HepG2 (cell line): ENCODE results near the gene PA2G4. TPM values are rescaled to one million over a fixed set of nuclear protein-coding genes. Genes with fewer than 3 reads are reported as not detected.

Experiments used
- ATAC-seq: fragments of 200-7000 bp; cut with Tn5 transposase; 3 replicates; pipeline ENCODE4 v1.9.1; 2020; ENCODE audit warnings: mild to moderate bottlenecking, moderate library complexity
- BruUV-seq: library from RNA; stranded (reverse); fragments of 400-500 nt; replicated peaks from 2 replicates; lab custom pipeline; 2021; lab: Mats Ljungman, UMichigan
- CTCF ChIA-PET: fragments of 300-600 bp; formaldehyde crosslinking; extraction: SDS; loops from one replicate; lab custom pipeline; 2021; ENCODE audit warnings: low total read pairs, inconsistent platforms, low intra/inter-chr PET ratio; lab: Yijun Ruan, JAX
- POLR2A ChIA-PET: fragments of 350-600 bp; sonication (Branson Sonifier 250); formaldehyde crosslinking; loops from one replicate; lab custom pipeline; 2020; ENCODE audit warnings: antibody characterized with exemption, inconsistent platforms; lab: Yijun Ruan, JAX
- DNase-seq: peaks from one replicate; pipeline ENCODE4 v3.0.0-alpha.2; 2015; ENCODE audit warnings: low spot score
- FAIRE-seq: peaks from 3 replicates; lab custom pipeline; 2011; peaks lifted over from hg19 to GRCh38; lab: Jason Lieb, UNC
- H2AFZ ChIP-seq: one replicate; pipeline ENCODE4 v1.6.1; 2011; ENCODE audit warnings: low read length, inconsistent platforms
- H3K27ac ChIP-seq: fragments of 300-600 bp; 3 replicates; pipeline ENCODE4 v1.8.0; 2011; ENCODE audit warnings: mixed run types, mild to moderate bottlenecking, mixed read lengths, low read length, inconsistent platforms; ENCODE audit not compliant: insufficient read depth; ENCODE audit errors: extremely low read length
- H3K27me3 ChIP-seq, 2 experiments: fragments of 200-600 bp in 1 of 2; 2 replicates in 1 of 2; 3 replicates in 1 of 2; pipeline versions ENCODE4 v1.6.0 to v1.8.0; 2011; ENCODE audit warnings: low read length in 2 of 2, mild to moderate bottlenecking in 2 of 2, moderate library complexity in 2 of 2, inconsistent platforms in 1 of 2; ENCODE audit not compliant: insufficient read depth in 2 of 2, control insufficient read depth in 1 of 2
- H3K36me3 ChIP-seq, 2 experiments: fragments of 200-600 bp in 1 of 2; replicated peaks in 1 of 2; 2 replicates in 1 of 2; 3 replicates in 1 of 2; pipeline versions ENCODE4 v1.5.1 to v1.8.0; 2011; ENCODE audit warnings: low read length in 2 of 2, inconsistent platforms in 1 of 2; ENCODE audit not compliant: insufficient read depth in 2 of 2, control insufficient read depth in 1 of 2
- H3K4me1 ChIP-seq: 2 replicates; pipeline ENCODE4 v1.5.1; 2012; ENCODE audit warnings: low read length, inconsistent platforms; ENCODE audit not compliant: insufficient read depth
- H3K4me2 ChIP-seq: 2 replicates; pipeline ENCODE4 v1.6.0; 2011; ENCODE audit warnings: low read depth, low read length, inconsistent platforms
- H3K4me3 ChIP-seq, 3 experiments: fragments of 200-600 bp in 1 of 3; sonication (generic), shearing (Covaris generic) in 1 of 3; replicated peaks in 1 of 3; 2 replicates each; pipeline ENCODE4 v1.5.1; 2011 to 2016; ENCODE audit warnings: low read length in 3 of 3, inconsistent platforms in 2 of 3, low read depth in 2 of 3, mild to moderate bottlenecking in 2 of 3, control low read depth in 1 of 3, mixed read lengths in 1 of 3; ENCODE audit not compliant: insufficient read depth in 1 of 3
- H3K79me2 ChIP-seq: one replicate; pipeline ENCODE4 v1.6.1; 2011; ENCODE audit warnings: low read length, inconsistent platforms; ENCODE audit not compliant: insufficient read depth
- H3K9ac ChIP-seq: 2 replicates; pipeline ENCODE4 v1.6.0; 2011; ENCODE audit warnings: mild to moderate bottlenecking, low read depth, low read length, inconsistent platforms; ENCODE audit not compliant: insufficient read depth
- H3K9me3 ChIP-seq: 2 replicates; pipeline ENCODE4 v1.5.1; 2012; ENCODE audit warnings: mild to moderate bottlenecking, low read length
- H4K20me1 ChIP-seq: 2 replicates; pipeline ENCODE4 v1.6.0; 2011; ENCODE audit warnings: inconsistent platforms, mild to moderate bottlenecking, low read length, moderate library complexity; ENCODE audit not compliant: insufficient read depth
- BHLHE40 ChIP-seq: IDR thresholded peaks from 2 replicates; pipeline ENCODE4 v1.6.1; 2011; ENCODE audit warnings: low read length, improper control_type of control experiment
- CEBPG ChIP-seq: IDR thresholded peaks from 2 replicates; pipeline ENCODE4 v1.6.1; 2016
- FLYWCH1 ChIP-seq: sonication (generic); formaldehyde crosslinking; IDR thresholded peaks from 2 replicates; pipeline ENCODE4 v1.8.1; 2023; ENCODE audit warnings: mild to moderate bottlenecking, missing genetic modification reagents
- GATAD2A ChIP-seq: IDR thresholded peaks from 2 replicates; pipeline ENCODE4 v1.6.1; 2016
- KLF11 ChIP-seq: IDR thresholded peaks from 2 replicates; pipeline ENCODE4 v1.6.1; 2016; ENCODE audit warnings: missing compliant biosample characterization
- MED8 ChIP-seq: sonication (generic); formaldehyde crosslinking; IDR thresholded peaks from 2 replicates; pipeline ENCODE4 v1.8.1; 2023; ENCODE audit warnings: mild to moderate bottlenecking, missing genetic modification reagents; ENCODE audit not compliant: insufficient replicate concordance
- NFIC ChIP-seq: IDR thresholded peaks from 2 replicates; pipeline ENCODE4 v1.6.1; 2012; ENCODE audit warnings: mild to moderate bottlenecking, low read length, inconsistent platforms
- NFKB2 ChIP-seq: sonication (generic); formaldehyde crosslinking; IDR thresholded peaks from 2 replicates; pipeline ENCODE4 v1.4.0; 2020; ENCODE audit warnings: missing genetic modification reagents, borderline replicate concordance
- NR2F2 ChIP-seq: IDR thresholded peaks from 2 replicates; pipeline ENCODE4 v1.6.1; 2012; ENCODE audit warnings: low read depth, inconsistent platforms, borderline replicate concordance
- RARA ChIP-seq: IDR thresholded peaks from 2 replicates; pipeline ENCODE4 v1.6.1; 2016; ENCODE audit warnings: missing genetic modification reagents, missing compliant biosample characterization
- SIN3B ChIP-seq: fragments of 150-350 bp; IDR thresholded peaks from 2 replicates; pipeline ENCODE4 v1.6.1; 2014; ENCODE audit warnings: low read length
- SOX13 ChIP-seq, 3 experiments: fragments of 450-650 bp in 1 of 3; sonication (generic) in 1 of 3; formaldehyde crosslinking in 1 of 3; IDR thresholded peaks in 2 of 3; conservative IDR thresholded peaks in 1 of 3; 2 replicates each; pipeline versions ENCODE4 v1.5.0 to v1.6.1; 2016 to 2020; ENCODE audit warnings: antibody characterized with exemption in 1 of 3, mild to moderate bottlenecking in 1 of 3, missing compliant biosample characterization in 1 of 3, missing genetic modification reagents in 1 of 3, moderate library complexity in 1 of 3
- SOX6 ChIP-seq, 2 experiments: fragments of 450-650 bp in 1 of 2; sonication (generic) in 1 of 2; formaldehyde crosslinking in 1 of 2; IDR thresholded peaks; 2 replicates each; pipeline versions ENCODE4 v1.4.0 to v1.6.1; 2017 to 2020; ENCODE audit warnings: antibody characterized with exemption in 1 of 2, mild to moderate bottlenecking in 1 of 2, missing genetic modification reagents in 1 of 2
- XBP1 ChIP-seq: sonication (generic); formaldehyde crosslinking; IDR thresholded peaks from 2 replicates; pipeline ENCODE4 v1.5.0; 2020; ENCODE audit warnings: missing genetic modification reagents
- ZFP36 ChIP-seq: fragments of 150-350 bp; IDR thresholded peaks from 2 replicates; pipeline ENCODE4 v1.6.1; 2018; ENCODE audit warnings: borderline replicate concordance, low read length, low read depth; ENCODE audit not compliant: partially characterized antibody
- ZNF703 ChIP-seq: sonication (generic); formaldehyde crosslinking; IDR thresholded peaks from 2 replicates; pipeline ENCODE4 v1.5.1; 2020; ENCODE audit warnings: missing genetic modification reagents, mild to moderate bottlenecking, moderate library complexity, borderline replicate concordance
- WGBS: methylation state at CpG from one replicate; pipeline ENCODE4 v1.1.6; 2017; ENCODE audit warnings: low lambda C conversion rate; 5-methylcytosine and 5-hydroxymethylcytosine counted together
- in situ Hi-C: cut with HindIII; loops from 2 replicates; pipeline ENCODE4 v1.10.0; 2017; ENCODE audit warnings: low pct_unique_long_range_greater_than_20kb; ENCODE audit not compliant: extremely low pct_ligation_motif_present
- intact Hi-C: fragments of 100-400 bp; cut with micrococcal nuclease; formaldehyde crosslinking; loops from one replicate; pipeline ENCODE4 v1.10.0; 2022; ENCODE audit not compliant: unreplicated experiment
- polyA plus RNA-seq, 8 experiments: library from polyadenylated mRNA; depleted of rRNA in 3 of 8; stranded (reverse) in 7 of 8; unstranded in 1 of 8; fragments of >200 nt; fragmentation: Illumina TruSeq in 4 of 8; extraction: Trizol in 4 of 8; gene quantifications; 2 replicates each; pipeline versions ENCODE4 v1.2.1 to v1.2.3, GENCODE V29; 2011 to 2016; ENCODE audit warnings: low read depth in 4 of 8, missing spikeins in 1 of 8, mixed read lengths in 1 of 8; ENCODE audit not compliant: insufficient read depth in 1 of 8
- total RNA-seq, 5 experiments: library from RNA; depleted of rRNA; stranded (reverse); fragments of >200 nt; fragmentation: Illumina TruSeq; extraction: Trizol; gene quantifications; 2 replicates each; pipeline ENCODE4 v1.2.3, GENCODE V29; 2016; ENCODE audit warnings: low read depth in 1 of 5
- TF ChIP-seq, protein P1 (sequence below): sonication (generic); formaldehyde crosslinking; IDR thresholded peaks from 2 replicates; pipeline ENCODE4 v1.8.0; 2023; ENCODE audit warnings: mild to moderate bottlenecking, missing genetic modification reagents
- TF ChIP-seq, protein P2 (sequence below): sonication (generic); formaldehyde crosslinking; IDR thresholded peaks from 2 replicates; pipeline ENCODE4 v1.4.0; 2020; ENCODE audit warnings: missing genetic modification reagents, mild to moderate bottlenecking, borderline replicate concordance
- TF ChIP-seq, protein P3 (sequence below), 2 experiments: sonication (generic) in 1 of 2; formaldehyde crosslinking in 1 of 2; IDR thresholded peaks; 2 replicates each; pipeline versions ENCODE4 v1.4.0 to v1.6.1; 2016 to 2020; ENCODE audit warnings: borderline replicate concordance in 1 of 2, low read depth in 1 of 2, mild to moderate bottlenecking in 1 of 2, missing genetic modification reagents in 1 of 2

The PA2G4 gene
- total and polyA plus RNA-seq, 2 of the 13 experiments (the other 11 are each of a cell fraction or from before 2014, with no cell fraction given), result 147 to 240 TPM

DNA sequence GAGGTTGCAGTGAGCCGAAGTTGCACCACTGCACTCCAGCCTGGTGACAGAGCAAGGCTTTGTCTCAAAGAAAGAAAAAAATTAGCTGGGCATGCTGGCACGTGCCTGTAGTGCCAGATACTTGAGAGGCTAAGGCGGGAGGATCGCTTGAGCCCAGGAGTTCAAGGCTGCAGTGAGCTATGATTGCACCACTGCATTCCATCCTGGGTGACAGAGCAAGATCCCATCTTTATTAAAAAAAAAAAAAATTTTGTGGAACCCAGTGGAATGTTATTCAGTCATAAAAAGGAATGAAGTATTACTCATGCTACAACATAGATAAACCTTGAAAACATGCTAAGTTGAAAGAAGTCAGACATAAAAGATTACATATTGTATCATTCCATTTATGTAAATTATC is 32.7 kb upstream of the PA2G4 start:
- in situ Hi-C loops (no loop called here), intact Hi-C loops (no loop called here)
- Histone ChIP-seq H3K4me3 (no peak overlapping the region), H3K4me2 (no peak overlapping the region), H3K36me3 (no peaks in the 10 kb centered on the region), H3K9me3 (no peaks in the 10 kb centered on the region), H3K79me2 (no peaks in the 10 kb centered on the region), H3K4me1 (peaks cover 39% of the 10 kb centered on the region), H3K27me3 (no peaks in the 10 kb centered on the region; a peak in 1 of 5 replicates), H3K27ac (no peak overlapping the region), H3K9ac (no peak overlapping the region), H2AFZ (no peak overlapping the region), H4K20me1 (no peaks in the 10 kb centered on the region)
- peak; percentile 56 for DNase-seq
- no peak; the same call in 1 of the 3 replicates for ATAC-seq
- CTCF ChIA-PET, result no interaction called here
- POLR2A ChIA-PET, result interaction anchor here (1.0 to 2.5 kb wide), 3 partner anchors 10 to 98 kb away, joined by 3 to 14 read pairs (median 4); partner anchors contain the start of genes RAB5B and SUOX
- WGBS, result 6% methylated on average over 4 of the region's 4 CpGs
- BruUV-seq, result no TSS peak
- no peak for FAIRE-seq
- 0 out of 2 replicates have a peak, but pooled peaks have one; percentile 12 for TF ChIP-seq GATAD2A
- TF ChIP-seq BHLHE40, result peak; percentile 81
- no peak for TF ChIP-seq ZFP36
- 0 out of 2 replicates have a peak, but pooled peaks have one; percentile 14 for TF ChIP-seq CEBPG (CRISPR knock-in tag)
- no peak for TF ChIP-seq ZNF703 (CRISPR knock-in tag)
- TF ChIP-seq NR2F2, result no peak
- TF ChIP-seq FLYWCH1 (CRISPR knock-in tag), result no peak
- no peak for TF ChIP-seq SOX6 (IDR thresholded peaks at IDR 0.05)
- TF ChIP-seq SOX6 (CRISPR knock-in tag; IDR thresholded peaks at IDR 0.05), result peak; percentile 40; the same call in 1 of the 2 replicates
- no peak for TF ChIP-seq KLF11
- TF ChIP-seq, protein P1, sequence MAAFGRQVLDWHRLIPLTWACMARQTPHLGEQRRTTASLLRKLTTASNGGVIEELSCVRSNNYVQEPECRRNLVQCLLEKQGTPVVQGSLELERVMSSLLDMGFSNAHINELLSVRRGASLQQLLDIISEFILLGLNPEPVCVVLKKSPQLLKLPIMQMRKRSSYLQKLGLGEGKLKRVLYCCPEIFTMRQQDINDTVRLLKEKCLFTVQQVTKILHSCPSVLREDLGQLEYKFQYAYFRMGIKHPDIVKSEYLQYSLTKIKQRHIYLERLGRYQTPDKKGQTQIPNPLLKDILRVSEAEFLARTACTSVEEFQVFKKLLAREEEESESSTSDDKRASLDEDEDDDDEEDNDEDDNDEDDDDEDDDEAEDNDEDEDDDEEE (CRISPR knock-in tag), result no peak
- no peak for TF ChIP-seq XBP1 (CRISPR knock-in tag)
- TF ChIP-seq MED8 (CRISPR knock-in tag), result no peak
- TF ChIP-seq RARA (CRISPR knock-in tag), result peak; percentile 39; the same call in 1 of the 2 replicates
- TF ChIP-seq SIN3B, result no peak
- TF ChIP-seq NFKB2, result no peak
- TF ChIP-seq, protein P2, sequence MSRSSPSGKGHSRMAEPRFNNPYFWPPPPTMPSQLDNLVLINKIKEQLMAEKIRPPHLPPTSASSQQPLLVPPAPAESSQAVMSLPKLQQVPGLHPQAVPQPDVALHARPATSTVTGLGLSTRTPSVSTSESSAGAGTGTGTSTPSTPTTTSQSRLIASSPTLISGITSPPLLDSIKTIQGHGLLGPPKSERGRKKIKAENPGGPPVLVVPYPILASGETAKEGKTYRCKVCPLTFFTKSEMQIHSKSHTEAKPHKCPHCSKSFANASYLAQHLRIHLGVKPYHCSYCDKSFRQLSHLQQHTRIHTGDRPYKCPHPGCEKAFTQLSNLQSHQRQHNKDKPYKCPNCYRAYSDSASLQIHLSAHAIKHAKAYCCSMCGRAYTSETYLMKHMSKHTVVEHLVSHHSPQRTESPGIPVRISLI (CRISPR knock-in tag), result peak; percentile 59; the same call in 1 of the 2 replicates
- TF ChIP-seq, protein P3, sequence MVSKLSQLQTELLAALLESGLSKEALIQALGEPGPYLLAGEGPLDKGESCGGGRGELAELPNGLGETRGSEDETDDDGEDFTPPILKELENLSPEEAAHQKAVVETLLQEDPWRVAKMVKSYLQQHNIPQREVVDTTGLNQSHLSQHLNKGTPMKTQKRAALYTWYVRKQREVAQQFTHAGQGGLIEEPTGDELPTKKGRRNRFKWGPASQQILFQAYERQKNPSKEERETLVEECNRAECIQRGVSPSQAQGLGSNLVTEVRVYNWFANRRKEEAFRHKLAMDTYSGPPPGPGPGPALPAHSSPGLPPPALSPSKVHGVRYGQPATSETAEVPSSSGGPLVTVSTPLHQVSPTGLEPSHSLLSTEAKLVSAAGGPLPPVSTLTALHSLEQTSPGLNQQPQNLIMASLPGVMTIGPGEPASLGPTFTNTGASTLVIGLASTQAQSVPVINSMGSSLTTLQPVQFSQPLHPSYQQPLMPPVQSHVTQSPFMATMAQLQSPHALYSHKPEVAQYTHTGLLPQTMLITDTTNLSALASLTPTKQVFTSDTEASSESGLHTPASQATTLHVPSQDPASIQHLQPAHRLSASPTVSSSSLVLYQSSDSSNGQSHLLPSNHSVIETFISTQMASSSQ (IDR thresholded peaks at IDR 0.05; ENCODE audit: low read depth), result no peak
- TF ChIP-seq, protein P3 (CRISPR knock-in tag; IDR thresholded peaks at IDR 0.05; ENCODE audit: borderline replicate concordance), result no peak
- TF ChIP-seq NFIC, result no peak
- no peak for TF ChIP-seq SOX13 (IDR thresholded peaks at IDR 0.05)
- TF ChIP-seq SOX13 (CRISPR knock-in tag; conservative IDR thresholded peaks at IDR 0.05 in 1 of 2, IDR thresholded peaks at IDR 0.05 in 1 of 2), result peak in 1 of 2 experiments; percentile 35; a peak in 1 of 4 replicates
